ENCODE results near the gene RBM26. TPM values are rescaled to one million over a fixed set of nuclear protein-coding genes. Genes with fewer than 3 reads are reported as not detected.

Gene RBM26
- total RNA-seq, 1 experiment from 2014 or later: 70.5 TPM

DNA sequence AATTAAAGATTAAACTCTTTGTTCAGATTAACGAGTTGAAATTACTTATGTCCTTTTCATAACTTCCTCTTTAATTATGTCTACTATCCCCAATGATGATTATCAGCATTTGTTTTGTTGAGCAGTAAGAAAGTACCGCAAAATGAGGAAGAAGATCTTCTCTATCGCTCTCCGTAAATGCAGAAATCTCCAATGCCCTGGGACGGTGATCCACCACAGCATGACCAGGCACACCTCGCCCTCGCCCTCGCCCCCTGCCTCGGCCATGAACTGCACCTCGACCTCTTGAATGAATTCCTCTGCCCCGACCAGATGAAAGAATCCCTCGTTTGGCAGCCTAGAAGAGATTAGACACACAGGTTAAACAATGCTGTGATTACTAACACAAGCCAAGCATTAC lies 69.1 kb downstream of the RBM26 start:
- no peak overlapping the region for H2AFZ ChIP-seq (ENCODE audit: low read length)

More for the DNA sequence above, 69.1 kb downstream of the RBM26 start:
- no peaks in the 10 kb centered on the region for H3K23me2 ChIP-seq (ENCODE audit: insufficient read length, low read depth, low read length, poor library complexity, severe bottlenecking)
- no peak overlapping the region for H3K14ac ChIP-seq (ENCODE audit: insufficient read depth, low read length)
- H2BK20ac ChIP-seq (ENCODE audit: low read depth, low read length, poor library complexity, severe bottlenecking): no peak overlapping the region
- no peaks in the 10 kb centered on the region for H3K4me1 ChIP-seq (ENCODE audit: insufficient read depth, low read length)
- TF ChIP-seq, protein P1, sequence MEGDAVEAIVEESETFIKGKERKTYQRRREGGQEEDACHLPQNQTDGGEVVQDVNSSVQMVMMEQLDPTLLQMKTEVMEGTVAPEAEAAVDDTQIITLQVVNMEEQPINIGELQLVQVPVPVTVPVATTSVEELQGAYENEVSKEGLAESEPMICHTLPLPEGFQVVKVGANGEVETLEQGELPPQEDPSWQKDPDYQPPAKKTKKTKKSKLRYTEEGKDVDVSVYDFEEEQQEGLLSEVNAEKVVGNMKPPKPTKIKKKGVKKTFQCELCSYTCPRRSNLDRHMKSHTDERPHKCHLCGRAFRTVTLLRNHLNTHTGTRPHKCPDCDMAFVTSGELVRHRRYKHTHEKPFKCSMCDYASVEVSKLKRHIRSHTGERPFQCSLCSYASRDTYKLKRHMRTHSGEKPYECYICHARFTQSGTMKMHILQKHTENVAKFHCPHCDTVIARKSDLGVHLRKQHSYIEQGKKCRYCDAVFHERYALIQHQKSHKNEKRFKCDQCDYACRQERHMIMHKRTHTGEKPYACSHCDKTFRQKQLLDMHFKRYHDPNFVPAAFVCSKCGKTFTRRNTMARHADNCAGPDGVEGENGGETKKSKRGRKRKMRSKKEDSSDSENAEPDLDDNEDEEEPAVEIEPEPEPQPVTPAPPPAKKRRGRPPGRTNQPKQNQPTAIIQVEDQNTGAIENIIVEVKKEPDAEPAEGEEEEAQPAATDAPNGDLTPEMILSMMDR (conservative IDR thresholded peaks at IDR 0.05): no peak
- H4K20me1 ChIP-seq (ENCODE audit: control insufficient read depth, insufficient read depth, insufficient read length): no peaks in the 10 kb centered on the region
- Mint-ChIP-seq H3K27ac (peak overlapping the region in 2 of 3 experiments; percentile 71 to 73; a peak in 4 of 7 replicates), H3K27me3 (ENCODE audit: low read depth) (no peaks in the 10 kb centered on the region), H3K9me3 (no peaks in the 10 kb centered on the region), H3K4me1 (no peaks in the 10 kb centered on the region), H3K4me3 (no peak overlapping the region), H3K36me3 (ENCODE audit: insufficient read depth in 1 of 3, low read depth in 3 of 3) (peaks cover 27 to 83% (median 83%) of the 10 kb centered on the region in 3 experiments; a peak in 6 of 7 replicates)
- H3K56ac ChIP-seq (ENCODE audit: insufficient read length, low read depth, low read length): no peak overlapping the region
- no peak overlapping the region for H2BK5ac ChIP-seq (ENCODE audit: insufficient read length, low read length)
- no peak overlapping the region for H2BK15ac ChIP-seq (ENCODE audit: low read depth, low read length)
- H3K79me2 ChIP-seq (ENCODE audit: insufficient read depth, low read length): no peaks in the 10 kb centered on the region
- H3K27ac ChIP-seq (ENCODE audit: insufficient read length, low read depth, low read length): no peak overlapping the region
- H3K27me3 ChIP-seq (ENCODE audit: insufficient read depth, low read length): no peaks in the 10 kb centered on the region
- no peak overlapping the region for H4K8ac ChIP-seq (replicated peaks; ENCODE audit: insufficient read length, low read depth, low read length)
- H2BK120ac ChIP-seq (ENCODE audit: low read depth, low read length, poor library complexity, severe bottlenecking): no peak overlapping the region
- H4K5ac ChIP-seq (ENCODE audit: insufficient read length, low read depth, low read length): no peak overlapping the region
- H3K79me1 ChIP-seq (ENCODE audit: insufficient read depth, low read depth, low read length, poor library complexity, severe bottlenecking): no peaks in the 10 kb centered on the region
- no peak for DNase-seq
- no CpG with 5 or more reads among the region's 12 CpGs for WGBS (ENCODE audit: extremely low coverage, insufficient read length, low lambda C conversion rate)
- H3K4me2 ChIP-seq (ENCODE audit: insufficient read depth, insufficient read length, low read length): no peak overlapping the region
- H3K9ac ChIP-seq (ENCODE audit: extremely low read depth, insufficient read length, low read length): no peak overlapping the region
- H3T11ph ChIP-seq (ENCODE audit: low read length): no peak overlapping the region
- no peak overlapping the region for H2BK12ac ChIP-seq (ENCODE audit: insufficient read length, low read depth, low read length)
- no peak overlapping the region for H3K18ac ChIP-seq (ENCODE audit: insufficient read length, low read depth, low read length)
- H4K91ac ChIP-seq (ENCODE audit: insufficient read length, low read depth, low read length): no peak overlapping the region
- no peak overlapping the region for H3K23ac ChIP-seq (ENCODE audit: insufficient read length, low read depth, low read length)
- no peak overlapping the region for H3K4ac ChIP-seq (ENCODE audit: low read depth, low read length)
- H3K9me3 ChIP-seq (ENCODE audit: control insufficient read depth, low read depth, low read length): no peaks in the 10 kb centered on the region
- no peak overlapping the region for H2AK5ac ChIP-seq (ENCODE audit: insufficient read length, low read length)
